ENCODE data around the gene FREM2. TPM values are rescaled to one million over a fixed set of nuclear protein-coding genes. Genes with fewer than 3 reads are reported as not detected.

FREM2 gene
- total RNA-seq, 6 donors from 2014 or later: 7.8 to 26.6 (median 17.3) TPM

- no peak for TF ChIP-seq EP300 (IDR thresholded peaks at IDR 0.05)
- TF ChIP-seq POLR2AphosphoS5 (IDR thresholded peaks at IDR 0.05): no peak
- TF ChIP-seq CTCF (IDR thresholded peaks at IDR 0.05): peak in 4 of 6 experiments; percentile 11 to 41 (median 21)
- no peak for TF ChIP-seq POLR2A (IDR thresholded peaks at IDR 0.05)
- no peak for ATAC-seq (ENCODE audit: low FRiP score in 2 of 2)
- Histone ChIP-seq H3K27ac (no peak overlapping the region), H3K36me3 (no peaks in the 10 kb centered on the region), H3K4me3 (no peak overlapping the region), H3K9me3 (no peaks in the 10 kb centered on the region), H3K4me1 (no peaks in the 10 kb centered on the region), H3K27me3 (no peaks in the 10 kb centered on the region)
- peak in 1 of 2 donors; percentile 35 for DNase-seq
- 14% methylated on average over 7 of the region's 7 CpGs for WGBS, 2 donors
These were observed 185.8 kb downstream of the FREM2 start for GRCh38 chr13:38872693-38873092.

- no peaks in the 10 kb centered on the region for H3K36me3 ChIP-seq
- DNase-seq (no peak), ATAC-seq (ENCODE audit: low FRiP score in 2 of 2) (no peak)
- H3K9me3 ChIP-seq: no peaks in the 10 kb centered on the region
- WGBS, 2 donors: 79 to 81% methylated on average over 1 of the region's 1 CpG
- no peak overlapping the region for H3K27ac ChIP-seq
- H3K27me3 ChIP-seq: no peaks in the 10 kb centered on the region
- TF ChIP-seq CTCF (IDR thresholded peaks at IDR 0.05) (no peak), POLR2A (IDR thresholded peaks at IDR 0.05) (no peak), POLR2AphosphoS5 (IDR thresholded peaks at IDR 0.05) (no peak), EP300 (IDR thresholded peaks at IDR 0.05) (no peak)
- H3K4me1 ChIP-seq: no peaks in the 10 kb centered on the region
- no peak overlapping the region for H3K4me3 ChIP-seq
These were observed 188.5 kb downstream of the FREM2 start for GRCh38 chr13:38875186-38875875.

GRCh38 chr13:38879278-38879677, 192.4 kb downstream of the FREM2 start:
- no peak overlapping the region for H3K27ac ChIP-seq
- no peak overlapping the region for H3K4me3 ChIP-seq
- no peak for ATAC-seq (ENCODE audit: low FRiP score in 2 of 2)
- H3K36me3 ChIP-seq: no peaks in the 10 kb centered on the region
- no peaks in the 10 kb centered on the region for H3K9me3 ChIP-seq
- WGBS, 2 donors: 60 to 73% methylated on average over 3 of the region's 3 CpGs
- DNase-seq: no peak
- H3K27me3 ChIP-seq: no peaks in the 10 kb centered on the region
- TF ChIP-seq POLR2AphosphoS5 (IDR thresholded peaks at IDR 0.05) (no peak), CTCF (IDR thresholded peaks at IDR 0.05) (no peak), EP300 (IDR thresholded peaks at IDR 0.05) (no peak), POLR2A (IDR thresholded peaks at IDR 0.05) (no peak)
- H3K4me1 ChIP-seq: no peaks in the 10 kb centered on the region

- TF ChIP-seq POLR2AphosphoS5 (IDR thresholded peaks at IDR 0.05) (no peak), POLR2A (IDR thresholded peaks at IDR 0.05) (no peak), EP300 (IDR thresholded peaks at IDR 0.05) (no peak), CTCF (IDR thresholded peaks at IDR 0.05) (no peak)
- no peaks in the 10 kb centered on the region for H3K36me3 ChIP-seq
- no peaks in the 10 kb centered on the region for H3K4me1 ChIP-seq
- H3K4me3 ChIP-seq: no peak overlapping the region
- H3K9me3 ChIP-seq: no peaks in the 10 kb centered on the region
- no peaks in the 10 kb centered on the region for H3K27me3 ChIP-seq
- DNase-seq: no peak
- no peak overlapping the region for H3K27ac ChIP-seq
- ATAC-seq (ENCODE audit: low FRiP score in 2 of 2): no peak
These were observed 192.9 kb downstream of the FREM2 start for GRCh38 chr13:38879786-38880185.

- no peaks in the 10 kb centered on the region for H3K36me3 ChIP-seq
- ATAC-seq (ENCODE audit: low FRiP score in 2 of 2) (no peak), DNase-seq (no peak)
- H3K4me1 ChIP-seq: no peaks in the 10 kb centered on the region
- H3K27ac ChIP-seq: no peak overlapping the region
- H3K4me3 ChIP-seq: no peak overlapping the region
- H3K9me3 ChIP-seq: no peaks in the 10 kb centered on the region
- no peaks in the 10 kb centered on the region for H3K27me3 ChIP-seq
- TF ChIP-seq POLR2A (IDR thresholded peaks at IDR 0.05) (no peak), CTCF (IDR thresholded peaks at IDR 0.05) (no peak), POLR2AphosphoS5 (IDR thresholded peaks at IDR 0.05) (no peak), EP300 (IDR thresholded peaks at IDR 0.05) (no peak)
- WGBS, 2 donors: 85 to 88% methylated on average over 3 to 5 of the region's 5 CpGs
These were observed 193.5 kb downstream of the FREM2 start for GRCh38 chr13:38880397-38880796.

Data from upper lobe of left lung (tissue), 6 donors.